ENCODE results near the gene DOC2A.
"Not testable (repeated sequence)": the region's sequence is repeated elsewhere in the genome, so short reads cannot be mapped to it uniquely, and the experiment has no call there.

DOC2A gene

DNA sequence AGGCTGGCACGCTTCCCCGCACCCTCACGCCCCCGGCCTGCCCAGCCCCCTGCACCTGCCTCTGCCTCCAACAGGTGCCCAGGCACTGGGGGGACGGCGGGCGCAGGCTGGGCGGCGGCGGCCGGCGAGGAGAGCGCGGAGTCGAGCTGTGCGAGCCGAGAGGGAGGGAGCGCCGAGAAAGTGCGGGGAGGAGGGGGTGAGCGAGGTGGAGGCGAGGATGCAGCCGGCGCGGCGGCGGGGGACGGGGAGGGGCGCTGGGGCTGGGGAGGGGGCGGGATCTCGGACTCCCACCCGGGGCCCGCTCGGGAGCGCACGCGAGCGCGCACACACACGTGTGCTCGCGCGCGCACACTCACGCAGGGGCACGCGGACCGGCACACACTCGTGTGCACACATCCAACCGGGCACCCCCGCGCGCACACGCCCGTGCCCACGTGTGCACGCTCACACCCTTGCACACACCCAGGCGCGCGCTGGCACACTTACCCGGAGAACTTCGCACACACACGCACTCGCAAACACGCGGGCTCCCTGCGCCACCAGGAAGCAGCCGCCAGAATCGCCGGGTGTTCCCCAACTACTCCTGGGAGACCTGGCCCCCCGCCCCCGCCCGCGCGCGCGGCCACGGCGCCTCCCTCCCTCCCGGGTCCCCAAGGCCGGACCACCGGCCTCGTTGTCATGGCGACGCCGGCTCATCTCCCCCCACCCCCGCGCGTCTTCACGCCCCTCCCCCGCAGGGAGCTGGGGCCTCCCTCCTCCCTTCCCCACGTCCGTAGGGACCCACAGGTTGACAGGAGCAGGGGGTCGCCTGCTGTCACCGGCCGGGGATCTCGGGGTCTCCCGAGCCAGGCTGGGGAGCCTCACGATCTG lies at the start of gene DOC2A:
TSS of gene DOC2A (minus strand) at position 184 of the 870 bp plus-strand sequence. CDS start 805 bp downstream, outside the sequence.
- in situ Hi-C loops (cut with MboI; ENCODE audit: low sequenced_read_pairs): no loop called here

DNA sequence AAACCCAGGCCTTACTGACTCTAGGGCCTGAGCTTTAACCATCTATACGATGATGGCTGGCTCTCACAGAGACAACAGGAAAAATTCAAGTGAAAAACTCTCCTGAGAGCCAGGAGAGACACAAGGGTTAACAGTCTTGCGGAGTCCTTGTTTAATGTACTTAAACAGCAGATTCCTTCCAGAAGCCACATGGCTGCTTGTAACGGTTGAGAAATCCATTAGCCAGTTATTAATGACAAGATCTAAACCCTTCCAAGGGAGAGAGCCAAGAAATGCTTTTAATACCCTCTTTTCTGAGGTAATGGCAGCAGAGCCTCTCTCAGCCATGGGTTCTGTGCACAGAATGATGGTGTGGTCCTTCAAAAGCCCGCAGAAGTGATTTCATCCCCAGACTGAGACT lies 49.5 kb upstream of the DOC2A start:
- in situ Hi-C loops (cut with MboI; ENCODE audit: low sequenced_read_pairs): no loop called here

DNA sequence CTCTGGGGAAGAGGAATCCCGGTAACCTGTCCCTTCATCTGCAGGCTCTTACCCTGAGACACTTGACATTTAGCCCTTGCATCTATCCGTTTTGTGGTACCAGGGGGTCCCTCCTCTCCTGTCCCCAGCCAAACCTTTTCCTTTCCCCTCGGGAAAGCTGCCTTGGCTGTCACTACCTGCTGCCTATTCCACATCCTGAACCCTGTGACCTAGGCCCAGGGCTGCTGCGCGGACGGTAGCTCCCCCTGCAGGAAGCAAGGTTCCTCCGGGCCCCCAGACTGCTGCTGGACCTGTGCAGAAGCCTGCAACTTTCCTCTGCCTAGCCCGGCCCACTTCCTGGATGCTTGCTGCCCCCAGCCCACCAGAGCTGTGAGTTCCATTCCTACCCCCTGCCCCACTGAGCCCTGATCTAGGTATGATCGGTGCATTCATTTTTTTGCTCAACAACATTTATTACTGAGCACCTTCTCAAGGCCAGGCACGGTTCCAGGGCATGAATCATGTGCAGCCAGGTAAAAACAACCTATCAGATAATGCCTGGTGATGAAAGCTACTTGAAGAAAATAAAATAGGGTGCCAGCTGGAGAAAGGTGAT lies 44.2 kb upstream of the DOC2A start:
- in situ Hi-C loops (cut with MboI; ENCODE audit: low sequenced_read_pairs): no loop called here

DNA sequence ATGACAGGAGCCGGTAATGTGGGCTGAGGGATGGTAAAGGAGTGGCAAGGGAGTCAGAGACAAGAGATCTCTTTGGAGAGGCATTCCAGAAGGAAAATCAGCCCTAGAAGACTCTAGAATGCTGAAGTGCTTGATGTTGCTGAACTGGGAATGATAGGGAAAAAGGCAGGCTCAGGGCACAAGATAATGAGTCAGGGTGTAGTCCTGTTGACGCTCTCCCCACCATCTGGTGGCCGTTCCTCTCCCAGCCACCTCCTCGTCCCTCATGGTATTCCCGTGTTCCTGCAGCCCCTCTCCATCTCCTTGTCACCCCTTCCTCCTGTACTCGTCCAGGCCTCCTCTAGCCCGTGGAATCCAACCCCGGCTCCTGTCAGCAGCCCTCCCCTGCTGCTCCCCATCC lies 43.6 kb upstream of the DOC2A start:
- in situ Hi-C loops (cut with MboI; ENCODE audit: low sequenced_read_pairs): no loop called here

DNA sequence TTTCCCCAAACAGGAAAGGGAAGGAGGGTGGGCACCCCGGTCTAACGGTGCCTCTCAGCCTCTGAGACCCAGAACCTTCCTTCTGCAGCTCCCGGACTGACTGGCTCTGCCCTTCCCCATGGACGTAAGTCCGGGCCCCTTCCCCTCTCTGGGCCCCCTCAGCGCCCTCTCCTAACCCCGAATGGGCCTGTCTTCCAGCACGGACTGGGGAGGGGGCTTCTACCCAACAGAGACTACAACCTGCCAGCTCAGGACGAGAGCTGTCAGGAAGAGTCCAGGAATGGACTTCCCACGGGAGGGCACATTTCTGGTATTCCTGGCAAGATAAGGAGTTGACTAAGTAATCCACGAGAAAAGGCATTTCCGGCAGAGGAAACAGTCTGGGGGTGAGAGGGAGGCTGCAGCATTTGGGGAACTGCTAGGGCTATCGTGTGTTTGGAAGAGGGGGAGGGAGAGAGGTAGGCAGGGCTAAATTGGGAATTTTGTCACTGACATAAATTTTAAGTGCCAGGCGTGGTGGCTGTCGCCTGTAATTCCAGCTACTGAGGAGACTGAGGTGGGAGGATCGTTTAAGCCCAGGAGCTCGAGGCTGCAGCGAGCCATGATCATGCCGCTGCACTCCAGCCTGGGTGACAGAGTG lies 42.7 kb upstream of the DOC2A start:
- in situ Hi-C loops (cut with MboI; ENCODE audit: low sequenced_read_pairs): no loop called here

DNA sequence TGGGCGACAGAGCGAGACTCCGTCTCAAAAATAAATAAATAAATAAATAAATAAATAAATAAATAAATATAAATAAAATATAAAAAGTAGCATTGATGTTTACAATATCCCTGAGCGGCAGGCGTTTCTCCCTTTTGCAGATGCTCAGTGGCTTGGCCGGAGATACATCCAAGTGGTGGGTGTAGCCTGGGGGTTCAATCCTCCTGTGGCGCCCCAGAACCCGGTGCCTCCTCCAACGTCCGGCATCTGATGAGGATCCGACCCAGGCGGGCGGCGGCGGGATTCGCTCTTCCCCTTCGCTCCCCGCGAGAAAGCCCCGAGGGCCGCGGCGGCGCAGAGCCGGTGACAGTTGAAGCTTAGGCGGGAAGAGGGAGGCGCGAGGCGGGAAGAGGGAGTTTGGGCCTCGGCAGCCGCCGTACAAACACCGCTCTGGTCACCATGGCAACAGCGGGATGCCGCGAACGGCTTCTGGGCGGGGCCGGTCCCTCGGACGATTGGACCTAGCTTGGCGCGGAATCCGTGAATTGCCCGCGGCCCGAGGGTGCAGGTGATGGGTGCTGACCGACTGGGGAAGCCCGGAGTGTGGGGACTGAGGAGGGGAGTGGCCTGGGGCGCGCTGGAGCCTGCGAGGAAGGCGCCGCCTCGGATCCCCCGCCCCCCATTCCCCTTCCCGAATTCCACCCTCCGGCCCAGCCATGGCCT lies 42.0 kb upstream of the DOC2A start:
- in situ Hi-C loops (cut with MboI; ENCODE audit: low sequenced_read_pairs): no loop called here

DNA sequence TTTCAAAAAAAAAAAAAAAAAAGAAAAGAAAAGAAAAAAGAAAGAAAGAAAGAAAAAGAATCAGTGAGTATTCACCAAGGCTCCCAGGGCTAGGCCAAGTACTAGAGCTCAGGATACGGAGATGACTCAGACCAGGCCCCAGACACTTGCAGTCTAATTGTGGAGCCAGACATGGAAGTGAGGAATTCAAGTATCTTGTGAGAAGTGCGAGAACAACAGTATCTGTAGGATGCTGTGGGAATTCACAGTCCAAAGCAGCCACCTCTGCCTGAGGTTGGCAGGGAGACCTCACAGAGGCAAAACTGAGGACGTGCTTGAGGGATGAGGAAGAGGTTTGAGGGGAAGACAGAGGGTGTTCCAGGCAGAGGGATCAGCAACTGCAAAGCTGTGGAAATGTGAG lies 40.7 kb upstream of the DOC2A start:
- in situ Hi-C loops (cut with MboI; ENCODE audit: low sequenced_read_pairs): no loop called here

DNA sequence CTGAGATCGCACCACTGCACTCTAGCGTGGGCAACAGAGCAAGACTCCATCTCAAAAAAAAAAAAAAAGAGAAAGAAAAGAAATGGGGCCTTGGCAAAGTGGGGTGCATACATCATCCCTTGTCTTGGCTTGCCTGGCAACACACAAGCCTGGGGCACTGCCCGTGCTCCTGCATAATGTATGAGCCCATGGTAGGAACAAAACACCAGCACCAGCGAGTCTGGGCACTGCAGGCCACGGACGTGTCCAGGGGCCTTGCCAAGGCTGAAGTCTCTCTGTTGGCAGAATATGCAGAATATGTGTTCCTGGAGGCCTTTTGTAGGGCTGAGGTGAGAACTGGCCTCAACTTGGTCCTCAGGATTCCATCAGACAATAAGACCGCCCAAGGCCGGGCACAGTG lies 39.0 kb upstream of the DOC2A start:
- in situ Hi-C loops (cut with MboI; ENCODE audit: low sequenced_read_pairs): no loop called here

DNA sequence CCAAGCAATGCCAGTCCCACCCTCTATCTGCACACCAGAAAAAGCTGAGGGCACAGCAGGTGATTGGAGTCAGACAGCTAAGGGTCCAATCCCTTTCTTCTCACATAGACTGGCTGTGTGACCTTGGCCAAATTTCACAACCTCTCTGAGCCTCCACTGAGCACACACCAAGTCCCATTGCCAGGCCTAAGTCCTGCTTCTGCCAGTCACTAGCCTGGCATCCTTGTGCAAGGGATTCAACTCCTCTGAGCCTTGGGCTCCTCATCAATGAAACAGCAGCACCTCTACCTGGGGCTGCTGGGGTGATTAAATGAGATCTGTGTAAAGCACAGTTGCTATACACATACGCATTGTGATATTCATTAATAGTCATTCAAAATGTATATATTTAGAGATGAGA lies 35.8 kb upstream of the DOC2A start:
- in situ Hi-C loops (cut with MboI; ENCODE audit: low sequenced_read_pairs): no loop called here

DNA sequence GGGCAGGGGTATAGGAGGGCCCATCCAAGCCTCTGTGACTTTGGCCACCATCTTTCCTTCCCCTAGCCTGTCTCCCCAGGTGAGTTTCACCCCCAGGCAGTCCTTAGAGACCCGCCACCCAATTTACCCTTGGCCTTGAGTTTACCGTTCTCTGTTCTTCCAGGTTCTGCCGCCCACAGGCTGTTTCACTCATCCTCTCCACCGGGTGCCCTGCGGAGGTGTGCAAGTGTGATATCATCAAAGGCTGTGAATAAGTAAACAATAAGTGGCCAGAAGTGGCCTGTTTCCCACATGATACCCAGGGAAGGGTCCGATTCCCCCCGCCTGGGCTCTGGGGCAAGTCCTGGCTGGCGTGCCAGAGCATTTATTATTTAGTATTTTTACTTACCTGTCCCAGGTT lies 35.4 kb upstream of the DOC2A start:
- in situ Hi-C loops (cut with MboI; ENCODE audit: low sequenced_read_pairs): no loop called here

DNA sequence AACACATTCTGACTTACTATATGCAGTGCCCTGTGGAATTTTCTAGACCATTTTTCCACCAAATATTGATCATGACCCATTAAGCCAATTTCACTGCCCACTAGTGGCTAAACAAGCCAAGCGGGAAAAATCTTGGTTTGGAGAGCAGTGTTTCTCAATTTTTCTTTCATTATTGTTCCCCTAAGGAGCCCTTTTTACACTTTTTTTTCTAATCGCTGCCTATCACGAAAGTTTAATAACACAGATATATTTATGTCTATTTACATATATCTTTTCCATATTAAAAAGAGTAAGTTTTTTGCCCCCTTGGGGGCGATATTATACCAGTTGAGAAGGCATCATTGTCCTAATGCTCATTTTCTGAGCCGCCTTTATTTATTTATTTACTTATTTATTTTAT lies 31.0 kb upstream of the DOC2A start:
- in situ Hi-C loops (cut with MboI; ENCODE audit: low sequenced_read_pairs): no loop called here

DNA sequence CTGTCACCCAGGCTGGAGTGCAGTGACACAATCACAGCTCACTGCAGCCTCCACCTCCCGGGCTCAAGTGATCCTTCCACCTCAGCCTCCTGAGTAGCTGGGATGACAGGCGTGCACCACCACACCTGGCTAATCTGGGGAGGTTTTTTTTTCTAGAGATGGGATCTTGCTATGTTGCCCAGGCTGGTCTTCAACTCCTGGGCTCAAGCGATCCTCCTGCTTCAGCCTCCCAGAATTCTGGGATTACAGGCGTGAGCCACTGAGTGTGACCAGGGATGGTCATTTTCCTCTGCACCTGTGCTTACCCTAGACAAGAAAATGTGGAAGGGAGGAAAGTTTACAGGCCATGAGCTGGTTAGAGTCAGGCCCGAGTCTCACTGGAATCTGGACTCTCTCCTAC lies 29.9 kb upstream of the DOC2A start:
- in situ Hi-C loops (cut with MboI; ENCODE audit: low sequenced_read_pairs): not testable (repeated sequence)

DNA sequence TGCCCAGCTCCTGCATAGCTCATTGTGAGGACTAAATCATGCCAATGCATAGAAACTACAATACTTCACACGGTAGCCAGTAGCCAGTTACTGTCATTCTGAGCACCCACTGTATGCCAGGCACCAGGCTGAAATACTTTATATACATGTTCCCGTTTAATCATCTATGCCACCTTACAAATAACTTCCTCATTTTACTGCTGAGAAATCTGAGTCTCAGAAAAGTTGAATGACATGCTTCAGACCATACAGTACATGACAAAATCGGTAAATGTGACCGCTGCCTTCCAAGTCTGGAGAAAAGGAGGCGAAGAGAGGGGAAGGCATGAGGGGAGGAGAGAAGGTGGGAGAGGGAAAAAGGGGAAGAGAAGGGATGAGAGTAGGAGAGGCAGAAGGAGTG lies 29.4 kb upstream of the DOC2A start:
- in situ Hi-C loops (cut with MboI; ENCODE audit: low sequenced_read_pairs): no loop called here

DNA sequence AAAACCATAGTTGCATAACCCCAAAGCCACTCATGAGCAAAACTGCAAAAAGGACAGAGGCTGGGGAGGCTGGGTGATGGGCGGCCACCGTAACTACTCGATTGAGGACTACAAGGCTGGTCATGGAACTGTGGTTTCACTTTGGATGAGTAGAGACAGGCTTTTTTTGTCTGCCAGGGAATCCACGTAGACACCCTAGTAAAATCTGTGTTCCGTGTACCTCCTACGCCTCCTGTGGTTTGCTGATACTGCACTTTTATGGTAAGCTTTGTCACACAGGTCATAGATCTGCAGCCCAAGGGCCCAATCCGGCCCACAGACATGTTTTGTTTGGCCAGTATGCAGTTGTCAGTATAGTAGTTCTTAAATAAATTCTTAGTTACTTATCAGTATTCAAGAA lies 22.4 kb upstream of the DOC2A start:
- in situ Hi-C loops (cut with MboI; ENCODE audit: low sequenced_read_pairs): no loop called here

DNA sequence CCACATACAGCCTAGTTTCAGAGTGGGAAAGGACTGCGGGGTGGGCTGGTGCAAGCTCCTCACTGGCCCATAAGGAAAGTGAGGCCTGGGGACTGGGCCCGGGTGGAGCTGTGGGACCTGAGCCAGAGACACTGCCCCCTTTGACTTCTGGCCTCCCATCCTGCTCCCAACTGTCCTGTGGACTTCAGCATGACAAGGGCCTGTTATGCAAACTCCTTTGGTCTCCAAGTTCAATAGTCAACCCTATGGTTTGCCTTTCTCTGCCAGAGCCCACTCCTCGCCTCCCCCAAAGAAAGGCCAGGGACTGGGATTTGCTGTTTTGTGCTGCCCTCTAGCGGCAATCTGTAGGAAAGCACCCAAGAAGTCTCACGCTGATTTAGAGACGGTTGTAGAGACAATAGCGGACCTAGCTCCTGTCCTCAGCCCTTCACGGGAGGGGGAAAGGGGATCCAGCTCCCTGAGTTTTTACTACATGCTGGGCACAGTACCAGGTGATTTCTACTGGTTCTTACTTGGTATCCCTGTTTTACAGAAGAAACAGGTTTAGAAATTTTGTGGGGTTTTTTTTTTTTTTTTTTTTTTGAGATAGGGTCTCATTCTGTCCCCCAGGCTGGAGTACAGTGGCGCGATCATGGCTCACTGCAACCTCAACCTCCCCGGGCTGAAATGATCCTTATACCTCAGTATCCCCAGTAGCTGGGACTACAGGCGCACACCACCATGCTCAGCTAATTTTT lies 21.4 kb upstream of the DOC2A start:
- in situ Hi-C loops (cut with MboI; ENCODE audit: low sequenced_read_pairs): no loop called here

DNA sequence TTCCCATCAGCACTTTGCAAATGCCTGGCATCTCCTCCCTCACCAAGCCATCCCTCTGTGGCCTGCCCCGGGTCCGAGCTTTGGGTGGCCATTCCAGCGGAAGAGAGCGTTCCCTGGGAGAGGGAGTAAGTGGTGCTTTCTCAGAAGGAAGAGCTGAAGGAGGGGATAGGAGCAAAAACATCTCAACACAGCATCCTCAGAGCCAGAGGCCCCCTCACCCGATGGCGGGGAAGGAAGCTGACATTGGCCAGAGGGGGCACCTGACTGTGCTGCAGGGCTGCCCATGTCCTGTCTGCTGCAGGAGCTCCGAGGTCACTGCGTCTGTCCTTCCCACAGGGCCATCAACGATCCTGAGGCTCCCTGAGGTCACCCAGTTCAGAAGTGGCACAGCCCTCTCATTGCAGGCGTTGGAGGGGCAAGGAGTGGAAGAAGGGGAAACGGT lies 20.7 kb upstream of the DOC2A start:
- in situ Hi-C loops (cut with MboI; ENCODE audit: low sequenced_read_pairs): no loop called here

DNA sequence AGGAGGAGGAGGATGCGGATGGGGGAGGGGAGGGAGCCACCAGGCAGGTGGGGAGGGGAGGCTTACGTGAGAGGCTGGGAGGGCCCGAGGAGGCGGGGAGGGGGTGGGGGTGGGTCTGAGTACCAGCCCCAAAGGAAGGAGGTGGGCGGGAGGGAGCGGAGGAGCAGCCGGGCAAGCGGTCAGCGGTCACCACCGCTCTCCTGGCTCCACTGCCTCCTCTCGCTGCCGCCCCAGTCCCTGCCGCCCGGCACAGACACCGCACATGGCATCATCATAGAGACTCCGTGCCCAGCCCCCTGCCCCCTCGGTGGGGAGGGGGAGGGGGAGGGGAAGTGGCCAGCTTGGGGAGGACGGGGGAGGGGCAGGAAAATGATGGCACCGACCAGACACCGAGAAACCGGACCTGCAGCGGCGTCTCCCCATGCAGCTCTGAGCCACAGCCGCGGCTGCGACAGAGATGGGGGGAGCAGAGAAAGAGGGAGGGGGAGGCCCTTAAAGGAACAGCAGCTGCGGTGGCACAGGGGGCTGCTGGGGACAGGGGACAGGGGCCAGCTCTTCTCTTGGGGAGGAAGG lies 20.1 kb upstream of the DOC2A start, which contains the start of gene TLCD3B:
TSS of gene TLCD3B (minus strand) at position 431 of the 573 bp plus-strand sequence. CDS start 744 bp downstream, outside the sequence.
- in situ Hi-C loops (cut with MboI; ENCODE audit: low sequenced_read_pairs): no loop called here

DNA sequence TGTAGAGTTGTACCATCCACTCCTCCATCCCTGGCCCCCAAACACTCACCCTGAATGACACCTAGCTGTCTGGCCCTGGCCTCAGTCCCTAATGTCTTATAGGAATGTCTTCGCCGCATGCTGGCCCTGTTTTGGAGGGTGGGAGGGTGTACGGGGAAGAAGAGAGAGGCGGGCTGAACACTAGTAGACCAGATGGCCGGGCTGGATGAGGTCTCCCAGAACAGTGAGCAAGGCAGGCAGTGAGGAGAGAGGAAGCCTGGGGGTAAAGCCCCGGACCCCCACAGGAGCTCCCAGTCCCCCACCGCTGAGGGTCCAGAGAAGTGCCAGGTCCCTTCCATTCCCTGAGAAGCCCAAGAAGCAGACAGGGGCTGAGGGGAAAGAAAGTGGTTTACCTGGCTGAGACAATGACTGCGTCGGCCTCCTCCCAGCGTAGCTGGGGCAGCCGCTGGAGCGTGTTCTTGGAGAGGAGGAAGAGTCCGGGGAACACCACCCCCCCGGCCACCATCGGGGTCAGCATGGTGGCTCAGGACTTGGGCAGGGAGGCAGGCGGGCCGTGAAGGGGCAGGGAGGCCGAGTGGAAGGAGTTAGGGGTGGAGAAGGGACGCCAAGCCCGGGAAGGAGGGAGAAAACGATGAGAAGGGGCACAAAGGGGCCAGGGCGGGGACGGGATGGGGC lies 19.3 kb upstream of the DOC2A start:
- in situ Hi-C loops (cut with MboI; ENCODE audit: low sequenced_read_pairs): no loop called here

DNA sequence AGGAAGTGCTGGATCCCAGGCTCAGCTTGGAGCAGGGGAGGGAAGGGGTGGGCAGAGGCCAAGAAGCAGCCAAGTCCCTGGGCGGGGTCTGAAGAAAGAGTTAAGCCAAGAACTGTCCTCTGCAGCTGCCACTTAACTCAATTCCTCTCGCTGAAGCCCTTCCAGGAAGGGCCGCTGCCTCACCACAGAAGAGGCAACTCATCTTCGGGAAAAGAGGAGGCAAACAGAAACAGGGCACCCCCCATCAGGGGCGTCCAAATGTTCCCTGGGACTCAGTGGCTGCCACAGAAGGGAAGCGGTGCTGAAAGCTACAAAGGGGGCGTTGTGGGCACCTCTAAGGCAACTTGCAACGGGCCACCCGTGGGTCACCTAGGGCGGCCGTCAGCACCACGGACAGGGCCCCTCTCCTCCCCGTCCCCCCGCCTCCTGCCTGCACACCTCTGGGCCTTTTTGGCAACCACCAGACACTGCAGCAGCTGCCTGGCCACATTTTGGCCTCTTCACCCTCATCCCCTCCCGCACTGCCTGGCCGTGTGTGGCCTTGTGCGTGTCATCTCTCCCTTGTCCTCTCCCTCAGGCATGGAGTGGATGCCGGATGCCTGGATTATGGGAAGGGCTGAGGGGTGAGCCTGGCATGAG lies 17.7 kb upstream of the DOC2A start:
- in situ Hi-C loops (cut with MboI; ENCODE audit: low sequenced_read_pairs): no loop called here

Measured in HL-60/S4 (cell line).